Ureter (tissue), 1 donor: ENCODE data around the gene DIMT1. TPM values are rescaled to one million over a fixed set of nuclear protein-coding genes. Genes with fewer than 3 reads are reported as not detected.

Experiments
- DNase-seq: peaks from one replicate; pipeline ENCODE4 v3.0.0-alpha.2; 2020; ENCODE audit warnings: low spot score
- total RNA-seq: library from RNA; stranded (reverse); gene quantifications from one replicate; pipeline ENCODE4 v1.2.4, GENCODE V29; 2023
- donor health status: DM: yes; HTN: yes; CAD: no.

DIMT1 gene
- 30.3 TPM for total RNA-seq

GRCh38 chr5:62403411-62404250 is at the start of gene DIMT1:
Gene DIMT1, minus strand, starts transcription at chr5:62403905. Its CDS starts 133 bp downstream, at chr5:62403772.
- DNase-seq: peak; percentile 97

- no peak for DNase-seq
These were observed 46.6 kb upstream of the DIMT1 start for GRCh38 chr5:62450259-62450658.

- DNase-seq: no peak
These were observed 44.8 kb upstream of the DIMT1 start for GRCh38 chr5:62448528-62448927.

GRCh38 chr5:62432621-62433064 is 28.9 kb upstream of the DIMT1 start:
- DNase-seq: no peak

GRCh38 chr5:62431735-62432620 is 28.3 kb upstream of the DIMT1 start:
- DNase-seq: no peak

GRCh38 chr5:62424763-62425162 is 21.1 kb upstream of the DIMT1 start:
- no peak for DNase-seq

- no peak for DNase-seq
These were observed 17.7 kb upstream of the DIMT1 start for GRCh38 chr5:62421414-62421813.

- DNase-seq: no peak
These were observed 15.9 kb upstream of the DIMT1 start for GRCh38 chr5:62419609-62420008.

GRCh38 chr5:62418462-62419076 is 14.9 kb upstream of the DIMT1 start:
- DNase-seq: no peak

- no peak for DNase-seq
These were observed 10.0 kb upstream of the DIMT1 start for GRCh38 chr5:62413711-62414110.

GRCh38 chr5:62412549-62413329 is 9.0 kb upstream of the DIMT1 start, which contains the start of gene IPO11:
Gene IPO11, plus strand, starts transcription at chr5:62412763. Its CDS starts 24,517 bp downstream, at chr5:62437280.
- peak; percentile 99 for DNase-seq

GRCh38 chr5:62395210-62395950 is 8.3 kb downstream of the DIMT1 start:
- no peak for DNase-seq

GRCh38 chr5:62386824-62387223 is 16.9 kb downstream of the DIMT1 start:
- DNase-seq: no peak

GRCh38 chr5:62385816-62386400 is 17.8 kb downstream of the DIMT1 start:
- DNase-seq: no peak

GRCh38 chr5:62385131-62385530 is 18.6 kb downstream of the DIMT1 start:
- DNase-seq: no peak

- DNase-seq: no peak
These were observed 27.6 kb downstream of the DIMT1 start for GRCh38 chr5:62376064-62376463.

GRCh38 chr5:62375627-62376026 is 28.1 kb downstream of the DIMT1 start:
- DNase-seq: no peak

GRCh38 chr5:62374090-62374489 is 29.6 kb downstream of the DIMT1 start:
- no peak for DNase-seq

GRCh38 chr5:62373382-62373781 is 30.3 kb downstream of the DIMT1 start:
- DNase-seq: no peak

- no peak for DNase-seq
These were observed 31.1 kb downstream of the DIMT1 start for GRCh38 chr5:62372600-62372999.
